ENCODE results near the gene IQCE.

- no peak for TF ChIP-seq POLR2AphosphoS5 (IDR thresholded peaks at IDR 0.05)
- TF ChIP-seq, protein P1, sequence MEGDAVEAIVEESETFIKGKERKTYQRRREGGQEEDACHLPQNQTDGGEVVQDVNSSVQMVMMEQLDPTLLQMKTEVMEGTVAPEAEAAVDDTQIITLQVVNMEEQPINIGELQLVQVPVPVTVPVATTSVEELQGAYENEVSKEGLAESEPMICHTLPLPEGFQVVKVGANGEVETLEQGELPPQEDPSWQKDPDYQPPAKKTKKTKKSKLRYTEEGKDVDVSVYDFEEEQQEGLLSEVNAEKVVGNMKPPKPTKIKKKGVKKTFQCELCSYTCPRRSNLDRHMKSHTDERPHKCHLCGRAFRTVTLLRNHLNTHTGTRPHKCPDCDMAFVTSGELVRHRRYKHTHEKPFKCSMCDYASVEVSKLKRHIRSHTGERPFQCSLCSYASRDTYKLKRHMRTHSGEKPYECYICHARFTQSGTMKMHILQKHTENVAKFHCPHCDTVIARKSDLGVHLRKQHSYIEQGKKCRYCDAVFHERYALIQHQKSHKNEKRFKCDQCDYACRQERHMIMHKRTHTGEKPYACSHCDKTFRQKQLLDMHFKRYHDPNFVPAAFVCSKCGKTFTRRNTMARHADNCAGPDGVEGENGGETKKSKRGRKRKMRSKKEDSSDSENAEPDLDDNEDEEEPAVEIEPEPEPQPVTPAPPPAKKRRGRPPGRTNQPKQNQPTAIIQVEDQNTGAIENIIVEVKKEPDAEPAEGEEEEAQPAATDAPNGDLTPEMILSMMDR (IDR thresholded peaks at IDR 0.05) = no peak
Measured at GRCh38 chr7:2640846-2641316, 82.1 kb downstream of the IQCE start.
